Measurements from ENCODE around the gene SLC39A8. TPM values are rescaled to one million over a fixed set of nuclear protein-coding genes. Genes with fewer than 3 reads are reported as not detected.
"Not testable (repeated sequence)": the region's sequence is repeated elsewhere in the genome, so short reads cannot be mapped to it uniquely, and the experiment has no call there.

SLC39A8 gene
- 0.66 TPM for polyA plus RNA-seq (2013, experiment 1 of 2; ENCODE audit: insufficient read length)
- 1.5 TPM for polyA plus RNA-seq (2013, experiment 2 of 2; ENCODE audit: insufficient read length)

GRCh38 chr4:102344954-102345794 lies at the start of gene SLC39A8:
SLC39A8 (minus strand) TSS chr4:102345482; CDS start chr4:102344662, 820 bp downstream.
- DNase-seq, result peak; percentile 70

GRCh38 chr4:102392033-102392744 lies 46.9 kb upstream of the SLC39A8 start:
- DNase-seq, result no peak

- DNase-seq, result no peak
Measured at GRCh38 chr4:102390438-102390837, 45.2 kb upstream of the SLC39A8 start.

- no peak for DNase-seq
Measured at GRCh38 chr4:102388611-102389010, 43.3 kb upstream of the SLC39A8 start.

GRCh38 chr4:102387552-102388150 lies 42.4 kb upstream of the SLC39A8 start:
- DNase-seq, result no peak

- DNase-seq, result no peak
Measured at GRCh38 chr4:102386966-102387365, 41.7 kb upstream of the SLC39A8 start.

GRCh38 chr4:102380253-102380652 lies 35.0 kb upstream of the SLC39A8 start:
- DNase-seq, result not testable (repeated sequence)

- no peak for DNase-seq
Measured at GRCh38 chr4:102362922-102363432, 17.7 kb upstream of the SLC39A8 start.

GRCh38 chr4:102358128-102358527 lies 12.8 kb upstream of the SLC39A8 start:
- no peak for DNase-seq

- not testable (repeated sequence) for DNase-seq
Measured at GRCh38 chr4:102357637-102358036, 12.4 kb upstream of the SLC39A8 start.

GRCh38 chr4:102356562-102357202 lies 11.4 kb upstream of the SLC39A8 start:
- DNase-seq, result no peak

GRCh38 chr4:102355748-102356147 lies 10.5 kb upstream of the SLC39A8 start:
- no peak for DNase-seq

GRCh38 chr4:102354671-102355454 lies 9.6 kb upstream of the SLC39A8 start:
- DNase-seq, result no peak

- DNase-seq, result no peak
Measured at GRCh38 chr4:102352781-102353180, 7.5 kb upstream of the SLC39A8 start.

- no peak for DNase-seq
Measured at GRCh38 chr4:102350634-102351033, 5.4 kb upstream of the SLC39A8 start.

- no peak for DNase-seq
Measured at GRCh38 chr4:102348701-102349100, 3.4 kb upstream of the SLC39A8 start.

- no peak for DNase-seq
Measured at GRCh38 chr4:102345795-102346100, 466 bp upstream of the SLC39A8 start.

- peak; percentile 36 for DNase-seq
Measured at GRCh38 chr4:102344520-102344953, 745 bp downstream of the SLC39A8 start.

GRCh38 chr4:102343964-102344519 lies 1.2 kb downstream of the SLC39A8 start:
- no peak for DNase-seq

- DNase-seq, result no peak
Measured at GRCh38 chr4:102342404-102343074, 2.7 kb downstream of the SLC39A8 start.

GRCh38 chr4:102341201-102341600 lies 4.1 kb downstream of the SLC39A8 start:
- DNase-seq, result no peak

Measured in fibroblast of skin of scalp (primary cell).